SU-DHL-6 (cell line): ENCODE data around the gene IZUMO1R.

Experiments
- EZH2phosphoT487 ChIP-seq: fragments of 200-600 bp; sonication (generic), shearing (Covaris generic); conservative IDR thresholded peaks from 2 replicates; pipeline ENCODE4 v1.6.1; 2018; ENCODE audit warnings: mild to moderate bottlenecking, antibody characterized with exemption, low read length, moderate library complexity, mixed read lengths
- TF ChIP-seq, protein P1 (sequence below): fragments of 200-600 bp; sonication (generic); IDR thresholded peaks from one replicate; pipeline ENCODE4 v1.5.1; 2017; ENCODE audit warnings: antibody characterized with exemption, mild to moderate bottlenecking, low read length, moderate library complexity; ENCODE audit not compliant: insufficient read depth, poor library complexity, severe bottlenecking

DNA sequence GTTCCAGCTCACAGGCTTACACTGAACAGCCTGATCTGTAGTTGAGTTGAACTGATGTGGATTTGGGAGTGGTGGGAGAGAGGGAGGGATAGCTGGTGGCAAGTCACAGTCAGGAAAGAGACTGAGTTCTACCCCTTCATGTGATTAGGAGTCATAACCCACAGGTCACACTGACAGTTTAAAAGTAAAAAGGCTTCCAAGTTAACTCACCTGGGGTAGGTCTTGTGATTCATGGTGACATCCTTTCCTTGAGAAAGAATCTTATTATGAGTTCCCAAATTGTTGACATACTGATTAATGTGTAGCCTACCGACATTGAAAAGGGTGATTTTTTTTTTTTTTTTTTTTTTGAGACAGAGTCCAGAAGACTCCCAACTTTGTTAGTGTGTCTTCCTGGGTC lies 5.4 kb downstream of the IZUMO1R start:
- TF ChIP-seq, protein P1, sequence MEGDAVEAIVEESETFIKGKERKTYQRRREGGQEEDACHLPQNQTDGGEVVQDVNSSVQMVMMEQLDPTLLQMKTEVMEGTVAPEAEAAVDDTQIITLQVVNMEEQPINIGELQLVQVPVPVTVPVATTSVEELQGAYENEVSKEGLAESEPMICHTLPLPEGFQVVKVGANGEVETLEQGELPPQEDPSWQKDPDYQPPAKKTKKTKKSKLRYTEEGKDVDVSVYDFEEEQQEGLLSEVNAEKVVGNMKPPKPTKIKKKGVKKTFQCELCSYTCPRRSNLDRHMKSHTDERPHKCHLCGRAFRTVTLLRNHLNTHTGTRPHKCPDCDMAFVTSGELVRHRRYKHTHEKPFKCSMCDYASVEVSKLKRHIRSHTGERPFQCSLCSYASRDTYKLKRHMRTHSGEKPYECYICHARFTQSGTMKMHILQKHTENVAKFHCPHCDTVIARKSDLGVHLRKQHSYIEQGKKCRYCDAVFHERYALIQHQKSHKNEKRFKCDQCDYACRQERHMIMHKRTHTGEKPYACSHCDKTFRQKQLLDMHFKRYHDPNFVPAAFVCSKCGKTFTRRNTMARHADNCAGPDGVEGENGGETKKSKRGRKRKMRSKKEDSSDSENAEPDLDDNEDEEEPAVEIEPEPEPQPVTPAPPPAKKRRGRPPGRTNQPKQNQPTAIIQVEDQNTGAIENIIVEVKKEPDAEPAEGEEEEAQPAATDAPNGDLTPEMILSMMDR: no peak
- TF ChIP-seq EZH2phosphoT487: no peak
